A673 (cell line): ENCODE results near the gene AIP.

Experiments
- EZH2 ChIP-seq: fragments of 200-600 bp; sonication (generic); IDR thresholded peaks from 2 replicates; pipeline ENCODE4 v1.6.1; 2017; ENCODE audit warnings: borderline replicate concordance, low read depth, mild to moderate bottlenecking, mixed read lengths, antibody characterized with exemption, low read length; ENCODE audit not compliant: poor library complexity, severe bottlenecking
- TF ChIP-seq, protein P1 (sequence below): fragments of 300-800, 200-600 bp; sonication (generic); conservative IDR thresholded peaks from 2 replicates; pipeline ENCODE4 v1.5.1; 2017; ENCODE audit warnings: low read depth, mild to moderate bottlenecking, antibody characterized with exemption, low read length, moderate library complexity, mixed read lengths

DNA sequence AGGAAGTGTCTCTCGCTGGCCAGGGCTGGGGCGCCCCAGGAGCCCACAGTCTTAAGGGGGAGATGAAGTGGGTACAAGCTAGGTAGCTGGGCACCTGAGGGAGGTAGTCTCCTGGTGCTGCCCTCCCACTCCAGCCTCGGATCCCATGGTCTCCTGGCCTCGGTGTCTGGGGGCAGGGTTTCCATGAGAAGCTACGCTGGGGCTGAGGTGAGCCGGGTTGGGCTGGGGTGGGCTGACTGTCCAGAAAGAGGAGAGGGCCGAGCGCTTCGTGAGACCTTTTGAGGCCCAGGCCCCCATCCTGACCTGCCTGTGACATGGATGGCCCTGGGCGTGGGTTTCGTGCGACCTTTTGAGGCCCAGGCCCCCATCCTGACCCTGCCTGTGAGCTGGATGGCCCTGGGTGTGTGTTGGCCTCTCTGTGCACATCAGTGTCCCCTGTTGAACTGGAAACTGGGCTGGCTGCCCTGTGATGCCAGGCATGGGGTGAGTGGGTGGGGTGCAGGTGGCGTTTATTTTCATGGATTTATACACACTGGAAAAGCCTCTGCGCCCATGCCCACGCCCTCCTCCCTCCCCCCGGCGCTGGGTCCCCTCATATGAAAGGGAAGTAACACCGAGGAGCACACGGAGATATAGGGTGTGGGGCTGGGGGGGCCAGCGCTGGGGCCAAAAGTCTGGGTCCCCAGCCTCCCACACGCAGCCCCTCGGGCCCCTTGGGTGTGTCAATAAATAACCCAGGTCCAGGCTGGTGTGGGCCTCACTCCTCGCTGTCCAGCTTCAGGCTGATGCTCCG is 8.6 kb downstream of the AIP start:
- TF ChIP-seq, protein P1, sequence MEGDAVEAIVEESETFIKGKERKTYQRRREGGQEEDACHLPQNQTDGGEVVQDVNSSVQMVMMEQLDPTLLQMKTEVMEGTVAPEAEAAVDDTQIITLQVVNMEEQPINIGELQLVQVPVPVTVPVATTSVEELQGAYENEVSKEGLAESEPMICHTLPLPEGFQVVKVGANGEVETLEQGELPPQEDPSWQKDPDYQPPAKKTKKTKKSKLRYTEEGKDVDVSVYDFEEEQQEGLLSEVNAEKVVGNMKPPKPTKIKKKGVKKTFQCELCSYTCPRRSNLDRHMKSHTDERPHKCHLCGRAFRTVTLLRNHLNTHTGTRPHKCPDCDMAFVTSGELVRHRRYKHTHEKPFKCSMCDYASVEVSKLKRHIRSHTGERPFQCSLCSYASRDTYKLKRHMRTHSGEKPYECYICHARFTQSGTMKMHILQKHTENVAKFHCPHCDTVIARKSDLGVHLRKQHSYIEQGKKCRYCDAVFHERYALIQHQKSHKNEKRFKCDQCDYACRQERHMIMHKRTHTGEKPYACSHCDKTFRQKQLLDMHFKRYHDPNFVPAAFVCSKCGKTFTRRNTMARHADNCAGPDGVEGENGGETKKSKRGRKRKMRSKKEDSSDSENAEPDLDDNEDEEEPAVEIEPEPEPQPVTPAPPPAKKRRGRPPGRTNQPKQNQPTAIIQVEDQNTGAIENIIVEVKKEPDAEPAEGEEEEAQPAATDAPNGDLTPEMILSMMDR: no peak
- no peak for TF ChIP-seq EZH2
